ENCODE data around the gene EVI5.
"Not testable (repeated sequence)": the region's sequence is repeated elsewhere in the genome, so short reads cannot be mapped to it uniquely, and the experiment has no call there.

EVI5 gene

GRCh38 chr1:92754000-92754718 is 30.7 kb downstream of the EVI5 start:
- no peak for TF ChIP-seq CTCF (IDR thresholded peaks at IDR 0.05)
- Histone ChIP-seq H3K27me3 (ENCODE audit: control insufficient read depth, insufficient read depth, low read length) (no peaks in the 10 kb centered on the region), H3K27ac (no peak overlapping the region), H3K4me1 (no peaks in the 10 kb centered on the region), H3K4me2 (ENCODE audit: low read length) (no peak overlapping the region), H2AFZ (no peak overlapping the region), H3K4me3 (ENCODE audit: low read depth, low read length) (no peak overlapping the region), H3K36me3 (ENCODE audit: control insufficient read depth, insufficient read depth, low read length) (no peaks in the 10 kb centered on the region), H3K9ac (no peak overlapping the region), H3K79me2 (peaks cover 6% of the 10 kb centered on the region), H3K9me3 (ENCODE audit: control insufficient read depth, low read length) (no peaks in the 10 kb centered on the region)

- no peak overlapping the region for H3K27ac ChIP-seq
- no peaks in the 10 kb centered on the region for H3K27me3 ChIP-seq (ENCODE audit: control insufficient read depth, insufficient read depth, low read length)
- no peak overlapping the region for H3K4me3 ChIP-seq (ENCODE audit: low read depth, low read length)
- H2AFZ ChIP-seq: no peak overlapping the region
- H3K36me3 ChIP-seq (ENCODE audit: control insufficient read depth, insufficient read depth, low read length): no peaks in the 10 kb centered on the region
- peaks cover 10% of the 10 kb centered on the region for H3K79me2 ChIP-seq
- H3K9me3 ChIP-seq (ENCODE audit: control insufficient read depth, low read length): no peaks in the 10 kb centered on the region
- H3K4me1 ChIP-seq: no peaks in the 10 kb centered on the region
- no peak overlapping the region for H3K4me2 ChIP-seq (ENCODE audit: low read length)
- H3K9ac ChIP-seq: no peak overlapping the region
- TF ChIP-seq CTCF (IDR thresholded peaks at IDR 0.05): no peak
Measured at GRCh38 chr1:92752719-92753118, 32.2 kb downstream of the EVI5 start.

GRCh38 chr1:92749024-92749634 is 35.8 kb downstream of the EVI5 start:
- no peak overlapping the region for H3K9ac ChIP-seq
- no peaks in the 10 kb centered on the region for H3K4me1 ChIP-seq
- no peak overlapping the region for H3K4me3 ChIP-seq (ENCODE audit: low read depth, low read length)

GRCh38 chr1:92748138-92748537 is 36.8 kb downstream of the EVI5 start:
- Histone ChIP-seq H2AFZ (no peak overlapping the region), H3K9ac (no peak overlapping the region), H3K79me2 (peaks cover 4% of the 10 kb centered on the region), H3K4me2 (ENCODE audit: low read length) (no peak overlapping the region), H3K27ac (no peak overlapping the region), H3K4me1 (no peaks in the 10 kb centered on the region), H3K27me3 (ENCODE audit: control insufficient read depth, insufficient read depth, low read length) (no peaks in the 10 kb centered on the region), H3K9me3 (ENCODE audit: control insufficient read depth, low read length) (no peaks in the 10 kb centered on the region), H3K4me3 (ENCODE audit: low read depth, low read length) (no peak overlapping the region), H3K36me3 (ENCODE audit: control insufficient read depth, insufficient read depth, low read length) (no peaks in the 10 kb centered on the region)
- TF ChIP-seq CTCF (IDR thresholded peaks at IDR 0.05): no peak

More at GRCh38 chr1:92749024-92749634, 35.8 kb downstream of the EVI5 start:
- peak; percentile 52 for TF ChIP-seq CTCF (IDR thresholded peaks at IDR 0.05)
- Histone ChIP-seq H3K36me3 (ENCODE audit: control insufficient read depth, insufficient read depth, low read length) (no peaks in the 10 kb centered on the region), H3K27me3 (ENCODE audit: control insufficient read depth, insufficient read depth, low read length) (no peaks in the 10 kb centered on the region), H3K79me2 (peaks cover 6% of the 10 kb centered on the region), H3K27ac (no peak overlapping the region), H3K4me2 (ENCODE audit: low read length) (no peak overlapping the region), H2AFZ (no peak overlapping the region), H3K9me3 (ENCODE audit: control insufficient read depth, low read length) (no peaks in the 10 kb centered on the region)

- TF ChIP-seq CTCF (IDR thresholded peaks at IDR 0.05): no peak
- Histone ChIP-seq H3K4me2 (ENCODE audit: low read length) (no peak overlapping the region), H2AFZ (no peak overlapping the region), H3K9me3 (ENCODE audit: control insufficient read depth, low read length) (no peaks in the 10 kb centered on the region), H3K4me1 (no peaks in the 10 kb centered on the region), H3K27me3 (ENCODE audit: control insufficient read depth, insufficient read depth, low read length) (no peaks in the 10 kb centered on the region), H3K36me3 (ENCODE audit: control insufficient read depth, insufficient read depth, low read length) (no peaks in the 10 kb centered on the region), H3K27ac (no peak overlapping the region), H3K79me2 (peaks cover 4% of the 10 kb centered on the region), H3K9ac (no peak overlapping the region), H3K4me3 (ENCODE audit: low read depth, low read length) (no peak overlapping the region)
Measured at GRCh38 chr1:92747735-92748134, 37.2 kb downstream of the EVI5 start.

- H3K36me3 ChIP-seq (ENCODE audit: control insufficient read depth, insufficient read depth, low read length); H3K9me3 ChIP-seq (ENCODE audit: control insufficient read depth, low read length); H3K4me1 ChIP-seq; H3K4me2 ChIP-seq (ENCODE audit: low read length); H2AFZ ChIP-seq; H3K79me2 ChIP-seq; H3K4me3 ChIP-seq (ENCODE audit: low read depth, low read length); H3K27ac ChIP-seq; H3K9ac ChIP-seq; H3K27me3 ChIP-seq (ENCODE audit: control insufficient read depth, insufficient read depth, low read length): not testable (repeated sequence)
Measured at GRCh38 chr1:92746255-92746654, 38.7 kb downstream of the EVI5 start.
